Brain microvascular endothelial cell (primary cell): ENCODE measurements around the gene TMEM247.

Experiments
- DNase-seq: peaks from one replicate; pipeline ENCODE4 v3.0.0-alpha.2; 2020
- H3K27ac ChIP-seq: fragments of 250-450 bp; sonication (Bioruptor Pico); 2 replicates; pipeline ENCODE4 v1.5.1; 2020; ENCODE audit warnings: mild to moderate bottlenecking, moderate library complexity
- H3K27me3 ChIP-seq: fragments of 250-450 bp; sonication (Bioruptor Pico); replicated peaks from 2 replicates; pipeline ENCODE4 v1.5.1; 2020; ENCODE audit warnings: mild to moderate bottlenecking
- H3K36me3 ChIP-seq: fragments of 250-450 bp; sonication (Bioruptor Pico); replicated peaks from 2 replicates; pipeline ENCODE4 v1.5.1; 2020; ENCODE audit warnings: mild to moderate bottlenecking
- H3K4me3 ChIP-seq: 2 replicates; pipeline ENCODE4 v1.5.1; 2011; ENCODE audit warnings: low read depth, mild to moderate bottlenecking, control low read depth, low read length, moderate library complexity
- CTCF ChIP-seq: IDR thresholded peaks from 2 replicates; pipeline ENCODE4 v1.5.1; 2011; ENCODE audit warnings: low read depth, mild to moderate bottlenecking, moderate library complexity, low read length, control low read depth, inconsistent platforms; ENCODE audit errors: missing control alignments
- in situ Hi-C: cut with HindIII; loops from 2 replicates; pipeline ENCODE4 v1.10.0; 2017; ENCODE audit warnings: low sequenced_read_pairs, low pct_ligation_motif_present

The TMEM247 gene

GRCh38 chr2:46498681-46499080 is 19.3 kb downstream of the TMEM247 start:
- Histone ChIP-seq H3K27me3 (no peaks in the 10 kb centered on the region), H3K4me3 (no peak overlapping the region), H3K27ac (no peak overlapping the region), H3K36me3 (no peaks in the 10 kb centered on the region)
- in situ Hi-C loops, result no loop called here
- no peak for TF ChIP-seq CTCF
- no peak for DNase-seq

GRCh38 chr2:46499392-46499785 is 20.0 kb downstream of the TMEM247 start:
- no peaks in the 10 kb centered on the region for H3K36me3 ChIP-seq
- TF ChIP-seq CTCF, result no peak
- no peaks in the 10 kb centered on the region for H3K27me3 ChIP-seq
- H3K27ac ChIP-seq, result no peak overlapping the region
- in situ Hi-C loops, result no loop called here
- DNase-seq, result no peak
- H3K4me3 ChIP-seq, result peak overlapping the region; percentile 70

GRCh38 chr2:46500801-46501200 is 21.4 kb downstream of the TMEM247 start:
- TF ChIP-seq CTCF, result no peak
- Histone ChIP-seq H3K4me3 (no peak overlapping the region), H3K36me3 (no peaks in the 10 kb centered on the region), H3K27me3 (no peaks in the 10 kb centered on the region), H3K27ac (no peak overlapping the region)
- in situ Hi-C loops, result no loop called here
- DNase-seq, result no peak

GRCh38 chr2:46502291-46502885 is 23.0 kb downstream of the TMEM247 start:
- in situ Hi-C loops, result no loop called here
- Histone ChIP-seq H3K4me3 (no peak overlapping the region), H3K27me3 (no peaks in the 10 kb centered on the region), H3K36me3 (no peaks in the 10 kb centered on the region), H3K27ac (no peak overlapping the region)
- no peak for DNase-seq
- TF ChIP-seq CTCF, result no peak

- no peak for DNase-seq
- H3K36me3 ChIP-seq, result no peaks in the 10 kb centered on the region
- TF ChIP-seq CTCF, result no peak
- no peak overlapping the region for H3K27ac ChIP-seq
- H3K4me3 ChIP-seq, result no peak overlapping the region
- H3K27me3 ChIP-seq, result no peaks in the 10 kb centered on the region
- in situ Hi-C loops, result no loop called here
These were observed 24.3 kb downstream of the TMEM247 start for GRCh38 chr2:46503686-46504085.

- TF ChIP-seq CTCF, result no peak
- in situ Hi-C loops, result no loop called here
These were observed 24.9 kb downstream of the TMEM247 start for GRCh38 chr2:46504221-46504620.

More at GRCh38 chr2:46504221-46504620, 24.9 kb downstream of the TMEM247 start:
- no peak overlapping the region for H3K27ac ChIP-seq
- no peaks in the 10 kb centered on the region for H3K27me3 ChIP-seq
- no peaks in the 10 kb centered on the region for H3K36me3 ChIP-seq
- H3K4me3 ChIP-seq, result no peak overlapping the region
- DNase-seq, result no peak
